Naive B cell (primary cell): ENCODE results near the gene ELAVL3. TPM values are rescaled to one million over a fixed set of nuclear protein-coding genes. Genes with fewer than 3 reads are reported as not detected.

Source experiments
- polyA plus RNA-seq, 6 donors: library from polyadenylated mRNA; unstranded; fragments of 300-500 nt; fragmentation: Illumina TruSeq; gene quantifications; one replicate each; pipeline ENCODE4 v1.2.3, GENCODE V29; 2021; ENCODE audit warnings: low read depth in 6 of 6

Gene ELAVL3
- polyA plus RNA-seq, 6 donors from 2014 or later: not detected

Other genes starting within 250 kb of the ELAVL3 start
- not detected for gene ANGPTL8, start 241.4 kb downstream of the ELAVL3 start, polyA plus RNA-seq
- gene DOCK6, start 218.5 kb downstream of the ELAVL3 start, polyA plus RNA-seq: under 1 TPM in 5 of 6 donors, not detected in 1; 0.18 to 0.87 (median 0.31) TPM
- not detected for gene TSPAN16, start 184.9 kb downstream of the ELAVL3 start, polyA plus RNA-seq
- 1 to 10 TPM; 1.9 to 5.8 (median 2.4) TPM for gene RAB3D, start 141.4 kb downstream of the ELAVL3 start, polyA plus RNA-seq
- 100 to 1,000 TPM; 102 to 171 (median 114) TPM for gene TMEM205, start 134.8 kb downstream of the ELAVL3 start, polyA plus RNA-seq
- 10 to 100 TPM; 13.2 to 25.0 (median 16.2) TPM for gene CCDC159, start 134.5 kb downstream of the ELAVL3 start, polyA plus RNA-seq
- gene PLPPR2, start 125.6 kb downstream of the ELAVL3 start, polyA plus RNA-seq: under 1 TPM in 2 of 6 donors, not detected in 4; 0.56 to 0.69 TPM
- 10 to 100 TPM in 1 of 6 donors, 1 to 10 TPM in 5; 6.0 to 10.2 (median 7.6) TPM for gene SWSAP1, start 106.4 kb downstream of the ELAVL3 start, polyA plus RNA-seq
- 1 to 10 TPM in 5 of 6 donors, not detected in 1; 2.2 to 3.9 (median 3.6) TPM for gene EPOR, start 96.7 kb downstream of the ELAVL3 start, polyA plus RNA-seq
- under 1 TPM in 2 of 6 donors, not detected in 4; 0.40 to 0.44 TPM for gene RGL3, start 61.7 kb downstream of the ELAVL3 start, polyA plus RNA-seq
- 1 to 10 TPM in 1 of 6 donors, under 1 TPM in 5; 0.21 to 1.2 (median 0.69) TPM for gene ODAD3, start 45.9 kb downstream of the ELAVL3 start, polyA plus RNA-seq
- gene PRKCSH, start 45.4 kb downstream of the ELAVL3 start, polyA plus RNA-seq: 10 to 100 TPM; 32.2 to 79.6 (median 46.9) TPM
- 1 to 10 TPM in 5 of 6 donors, not detected in 1; 1.0 to 3.6 (median 1.4) TPM for gene ZNF653, start 24.8 kb upstream of the ELAVL3 start, polyA plus RNA-seq
- gene ECSIT, start 48.1 kb upstream of the ELAVL3 start, polyA plus RNA-seq: 10 to 100 TPM; 29.7 to 51.2 (median 34.5) TPM
- gene CNN1, start 57.8 kb upstream of the ELAVL3 start, polyA plus RNA-seq: under 1 TPM in 2 of 6 donors, not detected in 4; 0.65 TPM
- 100 to 1,000 TPM in 3 of 6 donors, 10 to 100 TPM in 3; 85.9 to 118 (median 99.2) TPM for gene ELOF1, start 78.2 kb upstream of the ELAVL3 start, polyA plus RNA-seq
- 10 to 100 TPM; 17.4 to 44.2 (median 24.6) TPM for gene ACP5, start 96.6 kb upstream of the ELAVL3 start, polyA plus RNA-seq
- gene ZNF627, start 116.4 kb upstream of the ELAVL3 start, polyA plus RNA-seq: 10 to 100 TPM in 5 of 6 donors, 1 to 10 TPM in 1; 9.6 to 15.8 (median 13.3) TPM